HG02885 (cell line): ENCODE results near the gene CAND2.
"Not testable (repeated sequence)": the region's sequence is repeated elsewhere in the genome, so short reads cannot be mapped to it uniquely, and the experiment has no call there.

Experiments used
- ATAC-seq: cut with Tn5 transposase; IDR thresholded peaks from one replicate; pipeline ENCODE4 v1.9.1; 2021; ENCODE audit warnings: mild to moderate bottlenecking; ENCODE audit not compliant: unreplicated experiment, poor library complexity

The CAND2 gene

GRCh38 chr3:12769761-12770160 lies 26.7 kb upstream of the CAND2 start:
- no peak for ATAC-seq

GRCh38 chr3:12771236-12771635 lies 25.2 kb upstream of the CAND2 start:
- no peak for ATAC-seq

- no peak for ATAC-seq
These were observed 24.0 kb upstream of the CAND2 start for GRCh38 chr3:12772462-12772861.

GRCh38 chr3:12773030-12773709 lies 23.3 kb upstream of the CAND2 start:
- ATAC-seq: no peak

GRCh38 chr3:12773710-12774086 lies 22.8 kb upstream of the CAND2 start:
- no peak for ATAC-seq

- ATAC-seq: no peak
These were observed 21.9 kb upstream of the CAND2 start for GRCh38 chr3:12774619-12775018.

GRCh38 chr3:12775226-12775625 lies 21.3 kb upstream of the CAND2 start:
- ATAC-seq: no peak

GRCh38 chr3:12775970-12776369 lies 20.5 kb upstream of the CAND2 start:
- ATAC-seq: not testable (repeated sequence)

GRCh38 chr3:12777171-12777570 lies 19.3 kb upstream of the CAND2 start:
- ATAC-seq: no peak

GRCh38 chr3:12780751-12781150 lies 15.7 kb upstream of the CAND2 start:
- ATAC-seq: no peak

- no peak for ATAC-seq
These were observed 14.2 kb upstream of the CAND2 start for GRCh38 chr3:12782172-12782815.

- no peak for ATAC-seq
These were observed 11.4 kb upstream of the CAND2 start for GRCh38 chr3:12785096-12785495.

- ATAC-seq: not testable (repeated sequence)
These were observed 9.1 kb upstream of the CAND2 start for GRCh38 chr3:12787346-12787745.

GRCh38 chr3:12787967-12788690 lies 8.4 kb upstream of the CAND2 start:
- not testable (repeated sequence) for ATAC-seq

- ATAC-seq: no peak
These were observed 5.0 kb upstream of the CAND2 start for GRCh38 chr3:12791430-12791829.

- ATAC-seq: no peak
These were observed 2.8 kb upstream of the CAND2 start for GRCh38 chr3:12793701-12794100.

- ATAC-seq: no peak
These were observed 828 bp downstream of the CAND2 start for GRCh38 chr3:12797124-12797891.

GRCh38 chr3:12797892-12798558 lies 1.5 kb downstream of the CAND2 start:
- ATAC-seq: no peak

GRCh38 chr3:12798559-12799179 lies 2.2 kb downstream of the CAND2 start:
- no peak for ATAC-seq
